Measurements from ENCODE around the gene PRRC2C. TPM values are rescaled to one million over a fixed set of nuclear protein-coding genes. Genes with fewer than 3 reads are reported as not detected.
A peak's percentile ranks its signal among the peaks of the same experiment; 100 is the strongest.

Gene PRRC2C
- total RNA-seq, 1 donor: 51.8 TPM

GRCh38 chr1:171477804-171478203, 7.5 kb upstream of the PRRC2C start:
- no peak overlapping the region for H3K4me3 ChIP-seq (ENCODE audit: low read depth, low read length)
- TF ChIP-seq, protein P1, sequence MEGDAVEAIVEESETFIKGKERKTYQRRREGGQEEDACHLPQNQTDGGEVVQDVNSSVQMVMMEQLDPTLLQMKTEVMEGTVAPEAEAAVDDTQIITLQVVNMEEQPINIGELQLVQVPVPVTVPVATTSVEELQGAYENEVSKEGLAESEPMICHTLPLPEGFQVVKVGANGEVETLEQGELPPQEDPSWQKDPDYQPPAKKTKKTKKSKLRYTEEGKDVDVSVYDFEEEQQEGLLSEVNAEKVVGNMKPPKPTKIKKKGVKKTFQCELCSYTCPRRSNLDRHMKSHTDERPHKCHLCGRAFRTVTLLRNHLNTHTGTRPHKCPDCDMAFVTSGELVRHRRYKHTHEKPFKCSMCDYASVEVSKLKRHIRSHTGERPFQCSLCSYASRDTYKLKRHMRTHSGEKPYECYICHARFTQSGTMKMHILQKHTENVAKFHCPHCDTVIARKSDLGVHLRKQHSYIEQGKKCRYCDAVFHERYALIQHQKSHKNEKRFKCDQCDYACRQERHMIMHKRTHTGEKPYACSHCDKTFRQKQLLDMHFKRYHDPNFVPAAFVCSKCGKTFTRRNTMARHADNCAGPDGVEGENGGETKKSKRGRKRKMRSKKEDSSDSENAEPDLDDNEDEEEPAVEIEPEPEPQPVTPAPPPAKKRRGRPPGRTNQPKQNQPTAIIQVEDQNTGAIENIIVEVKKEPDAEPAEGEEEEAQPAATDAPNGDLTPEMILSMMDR (IDR thresholded peaks at IDR 0.05; ENCODE audit: insufficient read depth, low read depth, low read length): no peak
- DNase-seq (ENCODE audit: low read depth): no peak

GRCh38 chr1:171480035-171480434, 5.3 kb upstream of the PRRC2C start:
- no peak for DNase-seq (ENCODE audit: low read depth)
- no peak overlapping the region for H3K4me3 ChIP-seq (ENCODE audit: low read depth, low read length)
- TF ChIP-seq, protein P1 (IDR thresholded peaks at IDR 0.05; ENCODE audit: insufficient read depth, low read depth, low read length): no peak

- TF ChIP-seq, protein P1 (IDR thresholded peaks at IDR 0.05; ENCODE audit: insufficient read depth, low read depth, low read length): peak; percentile 72
- peak overlapping the region; percentile 99 for H3K4me3 ChIP-seq (ENCODE audit: low read depth, low read length)
Observed at GRCh38 chr1:171484760-171485374, 463 bp upstream of the PRRC2C start.

GRCh38 chr1:171486048-171486519, 754 bp downstream of the PRRC2C start:
- TF ChIP-seq, protein P1 (IDR thresholded peaks at IDR 0.05; ENCODE audit: insufficient read depth, low read depth, low read length): no peak
- DNase-seq (ENCODE audit: low read depth): peak; percentile 84
- H3K4me3 ChIP-seq (ENCODE audit: low read depth, low read length): peak overlapping the region; percentile 99

More at GRCh38 chr1:171484760-171485374, 463 bp upstream of the PRRC2C start:
- no peak for DNase-seq (ENCODE audit: low read depth)

- peak overlapping the region; percentile 99 for H3K4me3 ChIP-seq (ENCODE audit: low read depth, low read length)
- TF ChIP-seq, protein P1 (IDR thresholded peaks at IDR 0.05; ENCODE audit: insufficient read depth, low read depth, low read length): no peak
- DNase-seq (ENCODE audit: low read depth): no peak
Observed at GRCh38 chr1:171487038-171487437, 1.7 kb downstream of the PRRC2C start.

DNA sequence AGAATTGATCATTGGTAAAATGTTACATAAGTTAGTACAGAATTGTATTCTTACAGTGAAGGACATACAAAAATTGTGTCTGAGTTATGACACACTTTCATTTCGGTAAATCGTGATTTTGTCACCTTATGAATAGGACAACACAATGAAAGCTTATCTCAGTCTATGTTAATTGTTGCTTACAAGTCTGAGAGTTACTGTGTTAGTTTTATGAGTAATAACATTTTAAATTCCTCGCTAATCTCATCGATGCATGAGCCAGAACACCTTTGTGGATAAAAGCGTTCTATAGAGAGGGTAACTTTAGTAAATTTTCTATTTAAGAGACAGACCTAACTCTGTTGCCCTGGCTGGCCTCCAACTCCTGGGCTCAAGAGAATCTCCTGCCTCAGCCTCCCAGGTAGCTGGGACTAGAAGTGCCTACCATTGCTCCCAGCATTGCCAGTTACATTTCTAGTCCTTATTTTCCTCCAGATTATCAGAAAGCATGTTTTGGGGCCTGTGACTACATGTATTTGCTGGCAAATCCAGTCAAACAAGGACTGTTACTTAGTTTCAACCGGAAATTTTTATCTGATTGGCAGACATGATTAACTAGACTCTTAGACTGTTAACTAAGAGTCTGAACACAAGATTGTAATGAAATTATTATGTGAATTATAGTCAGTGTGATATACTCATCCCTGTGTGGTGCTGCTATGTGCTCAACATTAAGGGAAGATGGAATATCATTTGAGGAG, 3.0 kb downstream of the PRRC2C start:
- no peak for DNase-seq (ENCODE audit: low read depth)
- no peak overlapping the region for H3K4me3 ChIP-seq (ENCODE audit: low read depth, low read length)
- TF ChIP-seq, protein P1 (IDR thresholded peaks at IDR 0.05; ENCODE audit: insufficient read depth, low read depth, low read length): no peak
